Hepatocyte (in vitro differentiated cells): ENCODE results near the gene CSMD2. TPM values are rescaled to one million over a fixed set of nuclear protein-coding genes. Genes with fewer than 3 reads are reported as not detected.

Source experiments
- DNase-seq: peaks from one replicate; pipeline ENCODE4 v3.0.0-alpha.2; 2016; ENCODE audit warnings: low spot score
- H2AFZ ChIP-seq: fragments of 200-600 bp; sonication (generic); 2 replicates; pipeline ENCODE4 v1.6.0; 2016; ENCODE audit warnings: antibody characterized with exemption, mild to moderate bottlenecking
- H3K27ac ChIP-seq: fragments of 200-600 bp; sonication (generic); 2 replicates; pipeline ENCODE4 v1.5.1; 2016; ENCODE audit warnings: mild to moderate bottlenecking
- H3K27me3 ChIP-seq: fragments of 200-600 bp; sonication (generic); 2 replicates; pipeline ENCODE4 v1.6.1; 2016
- H3K36me3 ChIP-seq: fragments of 200-600 bp; sonication (generic); replicated peaks from 2 replicates; pipeline ENCODE4 v1.5.1; 2016; ENCODE audit warnings: low read depth; ENCODE audit not compliant: insufficient read depth
- H3K4me1 ChIP-seq: fragments of 200-600 bp; sonication (generic); 2 replicates; pipeline ENCODE4 v1.5.1; 2016; ENCODE audit warnings: mild to moderate bottlenecking, moderate library complexity; ENCODE audit not compliant: insufficient read depth
- H3K4me2 ChIP-seq: fragments of 200-600 bp; sonication (generic); 2 replicates; pipeline ENCODE4 v1.6.0; 2016
- H3K4me3 ChIP-seq: fragments of 200-600 bp; sonication (generic); 2 replicates; pipeline ENCODE4 v1.5.1; 2016; ENCODE audit warnings: mild to moderate bottlenecking
- H3K79me2 ChIP-seq: fragments of 200-600 bp; sonication (generic); 2 replicates; pipeline ENCODE4 v1.6.0; 2017; ENCODE audit warnings: mild to moderate bottlenecking
- H3K9me2 ChIP-seq: fragments of 200-600 bp; sonication (generic); replicated peaks from 2 replicates; pipeline ENCODE4 v1.6.0; 2017; ENCODE audit warnings: mild to moderate bottlenecking; ENCODE audit not compliant: insufficient read depth
- H3K9me3 ChIP-seq: fragments of 200-600 bp; sonication (generic); 2 replicates; pipeline ENCODE4 v1.5.1; 2016; ENCODE audit warnings: low read depth, mild to moderate bottlenecking
- H4K20me1 ChIP-seq: fragments of 200-600 bp; sonication (generic); 2 replicates; pipeline ENCODE4 v1.6.0; 2016; ENCODE audit warnings: mild to moderate bottlenecking; ENCODE audit not compliant: insufficient read depth, poor library complexity, severe bottlenecking
- EZH2 ChIP-seq: fragments of 200-600 bp; sonication (generic); IDR thresholded peaks from 2 replicates; pipeline ENCODE4 v1.6.1; 2016; ENCODE audit warnings: antibody characterized with exemption, mild to moderate bottlenecking, borderline replicate concordance
- EZH2phosphoT487 ChIP-seq: fragments of 200-600 bp; sonication (generic); IDR thresholded peaks from one replicate; pipeline ENCODE4 v1.6.1; 2018; ENCODE audit warnings: antibody characterized with exemption, mild to moderate bottlenecking, low read depth, moderate library complexity; ENCODE audit not compliant: unreplicated experiment, severe bottlenecking
- WGBS: methylation state at CpG from one replicate; pipeline ENCODE4 v1.1.6; 2016; ENCODE audit warnings: low lambda C conversion rate; ENCODE audit errors: missing lambda C conversion rate; 5-methylcytosine and 5-hydroxymethylcytosine counted together
- polyA plus RNA-seq: library from polyadenylated mRNA; unstranded; fragments of >200 nt; fragmentation: Nextera tagmentation; extraction: Ambion mirVana; gene quantifications from 2 replicates; pipeline ENCODE4 v1.2.1, GENCODE V29; 2016
- total RNA-seq: library from RNA; depleted of rRNA; stranded (reverse); fragments of >200 nt; gene quantifications from 2 replicates; pipeline ENCODE4 v1.2.3, GENCODE V29; 2014
- TF ChIP-seq, protein P1 (sequence below): fragments of 200-600 bp; sonication (generic); IDR thresholded peaks from 2 replicates; pipeline ENCODE4 v1.5.1; 2016; ENCODE audit warnings: antibody characterized with exemption, mild to moderate bottlenecking; ENCODE audit not compliant: poor library complexity

CSMD2 gene
- total and polyA plus RNA-seq, 2 experiments from 2014 or later: 0.10 to 0.37 TPM

DNA sequence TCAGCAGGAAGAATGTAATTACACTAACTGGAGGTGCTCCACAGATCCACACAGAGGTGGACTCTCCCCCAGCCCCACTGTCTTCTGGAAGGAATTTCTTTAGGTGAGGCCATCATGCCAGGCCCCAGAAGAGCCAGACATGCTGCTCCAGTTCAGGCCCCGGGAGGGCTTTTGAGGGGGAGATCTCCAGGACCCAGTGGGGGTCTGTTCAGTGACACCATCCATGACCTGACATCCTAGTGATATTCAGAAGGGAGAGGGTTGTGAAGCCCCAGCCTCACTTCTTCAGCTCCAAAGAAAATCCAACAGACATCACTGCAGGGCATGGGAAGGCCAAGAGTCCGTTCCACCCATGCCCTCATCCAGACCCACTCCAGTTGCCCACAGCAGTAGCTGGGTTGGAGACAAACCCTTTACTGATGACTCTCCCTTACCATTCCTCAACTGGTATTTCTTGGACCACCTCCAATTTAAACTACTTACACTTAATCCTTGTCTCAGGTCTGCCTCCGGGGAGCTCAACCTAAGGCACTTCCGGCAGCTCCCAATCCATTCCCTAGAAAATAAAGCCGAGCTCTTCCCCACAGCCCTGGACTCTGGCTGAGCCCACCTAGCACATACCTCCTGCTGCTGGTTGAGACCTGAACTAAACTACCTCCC lies 39.2 kb downstream of the CSMD2 start:
- TF ChIP-seq EZH2: no peak
- TF ChIP-seq, protein P1, sequence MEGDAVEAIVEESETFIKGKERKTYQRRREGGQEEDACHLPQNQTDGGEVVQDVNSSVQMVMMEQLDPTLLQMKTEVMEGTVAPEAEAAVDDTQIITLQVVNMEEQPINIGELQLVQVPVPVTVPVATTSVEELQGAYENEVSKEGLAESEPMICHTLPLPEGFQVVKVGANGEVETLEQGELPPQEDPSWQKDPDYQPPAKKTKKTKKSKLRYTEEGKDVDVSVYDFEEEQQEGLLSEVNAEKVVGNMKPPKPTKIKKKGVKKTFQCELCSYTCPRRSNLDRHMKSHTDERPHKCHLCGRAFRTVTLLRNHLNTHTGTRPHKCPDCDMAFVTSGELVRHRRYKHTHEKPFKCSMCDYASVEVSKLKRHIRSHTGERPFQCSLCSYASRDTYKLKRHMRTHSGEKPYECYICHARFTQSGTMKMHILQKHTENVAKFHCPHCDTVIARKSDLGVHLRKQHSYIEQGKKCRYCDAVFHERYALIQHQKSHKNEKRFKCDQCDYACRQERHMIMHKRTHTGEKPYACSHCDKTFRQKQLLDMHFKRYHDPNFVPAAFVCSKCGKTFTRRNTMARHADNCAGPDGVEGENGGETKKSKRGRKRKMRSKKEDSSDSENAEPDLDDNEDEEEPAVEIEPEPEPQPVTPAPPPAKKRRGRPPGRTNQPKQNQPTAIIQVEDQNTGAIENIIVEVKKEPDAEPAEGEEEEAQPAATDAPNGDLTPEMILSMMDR: no peak
- TF ChIP-seq EZH2phosphoT487: no peak
- H3K4me2 ChIP-seq: no peak overlapping the region
- no peaks in the 10 kb centered on the region for H3K79me2 ChIP-seq
- H3K36me3 ChIP-seq: no peaks in the 10 kb centered on the region
- 81% methylated on average over 5 of the region's 5 CpGs for WGBS
- H3K4me3 ChIP-seq: no peak overlapping the region
- no peaks in the 10 kb centered on the region for H3K9me3 ChIP-seq
- no peak for DNase-seq
- no peaks in the 10 kb centered on the region for H3K27me3 ChIP-seq
- H4K20me1 ChIP-seq: no peaks in the 10 kb centered on the region
- H3K9me2 ChIP-seq: no peaks in the 10 kb centered on the region
- H3K27ac ChIP-seq: no peak overlapping the region
- no peak overlapping the region for H2AFZ ChIP-seq
- H3K4me1 ChIP-seq: no peaks in the 10 kb centered on the region

DNA sequence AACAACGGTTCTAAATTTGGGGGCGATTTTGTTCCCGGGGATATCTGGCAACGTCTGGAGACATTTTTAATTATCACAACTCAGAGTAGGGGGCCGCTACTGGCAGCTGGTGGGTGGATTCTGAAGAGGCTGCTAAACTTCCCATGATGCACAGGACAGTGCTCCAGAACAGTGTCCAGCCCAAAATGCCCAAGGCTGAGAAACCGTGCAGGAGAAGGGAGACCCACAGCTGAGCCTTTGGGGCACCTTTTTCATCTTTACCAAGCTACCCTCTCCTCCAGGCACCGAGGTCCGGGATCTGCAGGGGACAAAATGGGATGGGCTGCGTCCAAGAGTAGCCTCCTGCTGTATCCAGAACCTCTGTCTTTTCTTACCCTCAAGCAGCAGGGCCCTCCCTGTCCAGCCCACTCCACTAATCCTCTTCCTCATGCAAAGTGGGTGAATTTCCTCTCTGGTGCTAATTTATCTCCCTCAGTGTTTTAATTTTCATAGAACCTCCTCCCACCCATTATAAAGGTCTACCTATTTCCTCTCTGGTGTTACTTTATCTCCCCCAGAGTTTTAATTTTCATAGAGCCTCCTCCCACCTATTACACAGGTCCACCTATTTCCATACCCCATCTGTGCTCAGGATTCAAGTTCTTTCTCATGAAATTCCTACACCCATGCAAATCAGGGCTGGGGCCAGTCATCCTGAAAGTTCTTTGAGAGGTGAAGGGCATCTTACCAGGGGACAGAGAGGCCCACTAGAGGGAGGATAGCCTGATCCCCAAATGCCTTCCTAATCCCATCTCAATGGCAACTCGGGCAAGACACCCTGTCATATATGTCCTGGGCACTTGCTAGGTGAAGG lies 42.7 kb downstream of the CSMD2 start:
- no peaks in the 10 kb centered on the region for H3K9me2 ChIP-seq
- 93% methylated on average over 10 of the region's 10 CpGs for WGBS
- no peaks in the 10 kb centered on the region for H3K36me3 ChIP-seq
- no peaks in the 10 kb centered on the region for H3K4me1 ChIP-seq
- no peaks in the 10 kb centered on the region for H3K27me3 ChIP-seq
- no peak overlapping the region for H3K4me2 ChIP-seq
- no peaks in the 10 kb centered on the region for H4K20me1 ChIP-seq
- no peak for DNase-seq
- H3K4me3 ChIP-seq: no peak overlapping the region
- H3K9me3 ChIP-seq: no peaks in the 10 kb centered on the region
- H3K79me2 ChIP-seq: no peaks in the 10 kb centered on the region
- TF ChIP-seq, protein P1: no peak
- no peak for TF ChIP-seq EZH2phosphoT487
- TF ChIP-seq EZH2: no peak
- no peak overlapping the region for H3K27ac ChIP-seq
- no peak overlapping the region for H2AFZ ChIP-seq

DNA sequence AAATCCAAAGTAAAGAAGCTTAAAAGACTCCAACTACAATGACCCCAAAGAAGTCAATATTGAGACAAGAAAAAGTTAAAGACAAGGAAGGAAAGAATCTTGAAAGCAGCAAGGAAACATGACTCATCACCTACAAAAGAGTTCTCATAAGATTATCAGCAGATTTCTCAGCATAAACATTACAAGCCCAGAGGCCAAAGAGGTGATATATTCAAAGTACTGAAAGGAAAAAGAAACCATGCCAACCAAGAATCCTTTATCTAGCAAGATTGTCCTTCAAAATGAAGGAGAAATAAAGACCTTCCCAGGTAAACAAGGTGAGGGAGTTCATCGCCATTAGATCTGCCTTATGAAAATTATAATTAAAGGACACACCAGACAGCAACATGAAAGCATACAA lies 49.8 kb downstream of the CSMD2 start:
- H4K20me1 ChIP-seq: no peaks in the 10 kb centered on the region
- H3K9me3 ChIP-seq: no peaks in the 10 kb centered on the region
- no peak overlapping the region for H3K4me3 ChIP-seq
- no peak for DNase-seq
- no peak overlapping the region for H2AFZ ChIP-seq
- no peaks in the 10 kb centered on the region for H3K9me2 ChIP-seq
- no peak for TF ChIP-seq EZH2phosphoT487
- TF ChIP-seq, protein P1: no peak
- no peak for TF ChIP-seq EZH2
- no peak overlapping the region for H3K27ac ChIP-seq
- H3K79me2 ChIP-seq: no peaks in the 10 kb centered on the region
- no peaks in the 10 kb centered on the region for H3K4me1 ChIP-seq
- no peaks in the 10 kb centered on the region for H3K36me3 ChIP-seq
- WGBS: 95% methylated on average over 1 of the region's 1 CpG
- no peak overlapping the region for H3K4me2 ChIP-seq
- H3K27me3 ChIP-seq: no peaks in the 10 kb centered on the region
